GM19023 (cell line): ENCODE data around the gene PTGDS.

Experiments
- ATAC-seq: cut with Tn5 transposase; IDR thresholded peaks from one replicate; pipeline ENCODE4 v1.9.1; 2021; ENCODE audit warnings: mild to moderate bottlenecking, moderate library complexity; ENCODE audit not compliant: unreplicated experiment

Gene PTGDS

DNA sequence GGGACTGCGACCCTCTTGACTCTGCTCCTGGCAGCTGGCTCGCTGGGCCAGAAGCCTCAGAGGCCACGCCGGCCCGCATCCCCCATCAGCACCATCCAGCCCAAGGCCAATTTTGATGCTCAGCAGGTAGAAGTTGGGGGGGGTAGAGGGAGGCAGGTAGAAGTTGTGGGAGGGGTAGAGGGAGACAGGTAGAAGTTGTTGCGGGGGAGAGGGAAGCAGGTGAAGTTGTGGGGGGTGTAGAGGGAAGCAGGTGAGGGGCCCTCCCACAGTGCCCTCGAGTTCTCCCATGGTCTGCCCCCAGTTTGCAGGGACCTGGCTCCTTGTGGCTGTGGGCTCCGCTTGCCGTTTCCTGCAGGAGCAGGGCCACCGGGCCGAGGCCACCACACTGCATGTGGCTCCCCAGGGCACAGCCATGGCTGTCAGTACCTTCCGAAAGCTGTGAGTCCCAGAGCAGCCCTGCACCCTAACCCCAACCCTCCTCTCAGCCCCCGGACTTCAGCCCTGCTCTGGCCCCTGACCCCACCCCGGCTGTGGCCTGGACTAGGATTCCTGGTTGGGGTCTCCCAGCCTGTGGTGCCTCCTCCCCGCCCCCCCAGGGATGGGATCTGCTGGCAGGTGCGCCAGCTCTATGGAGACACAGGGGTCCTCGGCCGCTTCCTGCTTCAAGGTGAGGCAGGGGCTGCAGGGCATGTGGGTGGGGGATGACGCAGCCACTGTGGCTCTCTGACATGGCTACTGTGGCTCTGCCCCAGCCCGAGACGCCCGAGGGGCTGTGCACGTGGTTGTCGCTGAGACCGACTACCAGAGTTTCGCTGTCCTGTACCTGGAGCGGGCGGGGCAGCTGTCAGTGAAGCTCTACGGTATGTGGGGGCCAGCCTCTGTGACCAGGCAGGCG, 31.7 kb upstream of the PTGDS start:
- ATAC-seq, result no peak

DNA sequence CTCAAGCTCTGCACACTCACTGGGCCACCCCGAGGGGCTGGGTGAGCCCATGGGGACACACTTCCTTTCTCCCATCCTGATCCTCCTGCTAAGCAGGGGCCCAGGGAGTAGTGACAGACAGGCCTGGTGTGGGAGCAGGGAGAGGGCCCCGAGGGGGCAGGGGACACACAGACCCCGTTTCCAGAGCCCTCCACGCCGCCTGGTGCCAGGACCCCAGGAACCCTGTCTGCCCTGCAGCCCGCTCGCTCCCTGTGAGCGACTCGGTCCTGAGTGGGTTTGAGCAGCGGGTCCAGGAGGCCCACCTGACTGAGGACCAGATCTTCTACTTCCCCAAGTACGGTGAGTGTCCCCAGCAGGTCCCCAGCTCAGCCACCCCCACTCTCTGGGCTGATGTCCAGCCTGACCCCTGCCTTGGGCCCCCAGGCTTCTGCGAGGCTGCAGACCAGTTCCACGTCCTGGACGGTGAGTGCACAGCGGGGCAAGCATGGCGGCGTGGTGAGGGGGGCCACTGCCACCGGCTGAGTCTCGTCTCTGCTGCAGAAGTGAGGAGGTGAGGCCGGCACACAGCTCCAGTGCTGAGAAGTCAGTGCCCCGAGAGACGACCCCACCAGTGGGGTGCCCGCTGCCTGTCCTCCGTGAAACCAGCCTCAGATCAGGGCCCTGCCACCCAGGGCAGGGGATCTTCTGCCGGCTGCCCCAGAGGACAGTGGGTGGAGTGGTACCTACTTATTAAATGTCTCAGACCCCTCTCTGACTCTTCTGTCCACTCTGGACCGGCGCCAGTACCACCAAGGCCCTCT, 30.9 kb upstream of the PTGDS start:
- no peak for ATAC-seq

DNA sequence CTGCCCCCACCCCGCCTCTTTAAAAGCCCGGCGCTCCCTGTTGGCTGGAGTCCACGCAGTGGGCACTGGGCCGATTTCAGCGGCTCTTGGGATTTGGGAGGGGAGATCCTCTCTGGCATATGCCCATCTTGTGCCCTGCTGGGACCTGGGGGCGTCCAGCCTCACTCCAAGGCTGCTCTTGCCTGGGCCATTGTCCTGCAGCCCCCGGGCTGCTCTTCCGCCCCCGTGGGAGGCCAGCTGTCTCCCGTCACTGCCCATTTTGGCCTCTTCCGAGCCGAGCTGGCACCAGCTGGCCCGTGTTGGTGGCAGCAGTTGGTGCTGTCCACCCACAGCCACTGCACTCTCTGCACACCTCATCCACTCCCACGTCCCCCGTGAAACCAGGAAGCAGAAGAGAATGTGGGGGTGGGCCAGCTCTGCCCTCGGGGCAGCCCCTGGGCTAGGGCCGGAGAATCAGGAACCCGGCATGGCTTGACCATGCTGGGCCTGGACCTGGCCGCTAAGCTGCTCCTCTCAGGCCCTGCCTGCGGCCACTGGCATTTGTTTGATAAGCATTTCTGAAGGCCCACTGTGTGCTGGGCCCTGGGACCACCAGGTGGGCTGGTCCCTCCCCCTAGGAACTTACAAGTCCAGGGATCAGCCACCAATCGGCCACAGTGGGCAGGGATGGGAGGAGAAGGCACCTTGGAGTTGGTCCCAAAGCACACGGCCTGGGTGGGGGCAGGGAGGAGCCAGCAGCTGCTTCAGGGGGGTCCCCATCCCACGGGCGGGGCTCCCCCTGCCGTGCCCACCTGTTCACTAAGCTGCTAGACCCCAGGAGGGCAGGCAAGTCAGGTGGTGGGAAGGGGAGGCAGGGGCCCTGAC, 30.0 kb upstream of the PTGDS start:
- no peak for ATAC-seq

DNA sequence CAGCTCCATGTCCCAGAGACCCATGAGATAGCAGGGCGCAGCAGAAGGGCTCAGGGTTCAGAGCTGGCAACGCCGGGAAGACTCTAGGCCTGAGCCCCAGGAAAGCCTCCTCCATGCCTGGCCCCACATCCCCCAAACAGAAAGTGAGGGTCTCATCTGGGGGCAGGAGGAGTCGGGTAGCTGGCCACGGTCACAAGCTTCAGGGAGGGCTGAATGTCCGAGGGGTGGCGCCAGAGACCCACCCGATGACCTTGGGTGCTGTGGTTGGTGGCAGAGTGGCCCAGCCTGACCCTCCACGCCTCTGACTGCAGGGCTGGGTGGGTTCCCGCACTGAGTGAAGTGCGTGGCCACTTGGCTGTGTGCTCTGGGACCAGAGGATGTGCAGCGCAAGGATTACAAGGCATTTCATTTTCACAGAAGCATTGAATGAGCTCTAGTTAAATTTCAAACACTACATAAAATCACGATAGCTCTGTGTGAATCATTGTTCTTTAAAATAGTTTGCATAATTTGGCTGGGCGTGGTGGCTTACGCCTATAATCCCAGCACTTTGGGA, 29.3 kb upstream of the PTGDS start:
- ATAC-seq, result no peak

DNA sequence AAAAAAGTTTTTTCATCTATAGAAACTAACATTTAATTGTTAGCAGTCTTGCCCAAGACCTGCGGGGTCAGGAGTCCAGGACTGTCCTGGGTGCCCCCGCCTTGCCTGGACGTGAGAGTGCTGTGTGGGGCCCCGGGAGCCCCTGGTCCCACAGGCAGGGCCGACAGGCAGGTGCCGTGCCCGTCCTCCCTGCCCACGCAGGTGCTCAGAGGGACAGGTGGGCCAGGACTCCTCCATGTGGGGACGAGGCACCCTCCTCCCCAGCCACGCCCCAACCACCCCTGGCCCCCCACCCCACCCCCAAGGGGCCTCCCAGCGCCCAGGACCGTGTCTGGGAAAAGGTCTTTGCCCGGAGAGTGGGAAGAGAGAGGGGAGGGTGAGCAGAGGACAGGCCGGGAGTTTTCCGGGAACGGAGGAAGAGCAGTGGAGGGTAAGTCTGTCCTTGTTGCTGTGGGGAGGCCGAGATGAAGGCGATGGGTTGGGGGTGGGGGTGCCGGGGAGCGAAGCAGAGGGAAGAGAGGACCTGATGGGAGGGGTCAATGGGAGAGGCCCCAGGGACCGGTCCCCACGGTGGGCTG, 28.0 kb upstream of the PTGDS start:
- ATAC-seq, result no peak

DNA sequence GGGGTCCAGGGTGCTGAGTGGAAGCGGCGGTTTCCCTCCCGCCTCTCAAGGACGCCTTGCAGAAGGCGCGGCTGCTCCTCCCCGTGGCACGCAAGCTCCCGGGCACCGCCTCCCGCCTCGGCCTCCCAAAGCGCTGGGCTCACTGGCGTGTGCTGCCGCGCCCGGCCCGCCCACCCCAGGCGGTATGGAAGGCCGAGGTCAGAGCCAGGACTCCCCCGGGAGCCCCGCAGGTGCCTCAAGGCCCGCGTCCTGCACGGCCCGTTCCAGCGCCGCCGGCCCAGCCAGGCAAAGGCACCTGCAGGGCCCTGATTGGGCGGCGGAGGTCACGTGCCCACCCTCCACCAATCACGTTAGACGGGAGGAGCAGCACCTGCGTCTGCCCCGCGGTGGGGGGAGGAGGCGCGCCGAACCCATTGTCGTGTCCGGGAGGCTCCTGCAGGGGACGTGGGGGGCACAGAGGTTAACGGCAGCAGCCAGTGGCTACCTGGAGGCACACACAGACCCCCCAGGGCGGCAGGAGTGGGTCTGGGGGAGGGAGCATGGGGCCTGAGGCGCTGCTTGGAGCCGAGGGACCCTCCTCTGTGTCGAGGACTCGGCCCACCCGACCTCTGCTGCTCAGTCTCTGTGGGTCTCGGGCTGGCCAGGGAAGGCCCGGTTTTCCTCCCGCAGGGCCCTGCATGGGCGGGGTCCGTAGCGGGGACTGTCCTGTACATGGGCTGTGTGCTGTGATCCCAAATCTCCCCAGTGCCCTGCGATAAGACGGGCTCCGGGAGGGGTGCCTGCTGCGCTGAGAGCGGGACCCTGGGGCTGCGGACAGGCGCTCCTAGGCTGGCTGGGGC, 27.3 kb upstream of the PTGDS start:
- peak; percentile 89 for ATAC-seq

DNA sequence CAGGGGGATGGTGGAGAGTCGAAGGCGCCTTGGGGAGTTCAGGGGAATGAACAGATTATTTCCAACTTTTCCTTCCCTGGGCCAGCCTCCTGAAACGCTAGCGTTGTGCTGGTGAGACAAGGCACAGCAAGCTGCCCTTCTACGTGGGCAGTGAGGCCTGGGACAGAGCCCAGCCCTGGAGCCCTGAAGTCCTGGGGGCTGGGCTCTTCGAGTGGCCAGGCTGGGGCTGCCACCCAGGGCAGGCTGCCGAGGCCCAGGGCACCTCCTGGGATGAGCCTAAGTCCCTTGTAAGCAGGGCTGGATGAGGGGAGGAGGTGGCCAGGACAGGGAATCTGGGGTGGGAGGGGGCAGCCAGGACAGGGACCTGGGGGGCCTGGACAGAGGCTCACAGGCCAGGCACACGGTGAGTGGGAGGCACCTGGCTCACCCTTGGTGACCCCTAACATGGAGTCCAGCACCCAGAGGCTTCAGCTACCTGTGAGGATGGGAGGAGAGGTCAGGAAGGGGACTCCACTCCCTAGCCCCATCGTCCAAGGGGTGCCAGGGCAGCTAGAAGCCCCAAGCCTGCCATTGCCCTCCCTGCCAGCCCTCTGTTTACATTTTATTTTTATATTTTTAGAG, 26.5 kb upstream of the PTGDS start:
- ATAC-seq, result no peak

DNA sequence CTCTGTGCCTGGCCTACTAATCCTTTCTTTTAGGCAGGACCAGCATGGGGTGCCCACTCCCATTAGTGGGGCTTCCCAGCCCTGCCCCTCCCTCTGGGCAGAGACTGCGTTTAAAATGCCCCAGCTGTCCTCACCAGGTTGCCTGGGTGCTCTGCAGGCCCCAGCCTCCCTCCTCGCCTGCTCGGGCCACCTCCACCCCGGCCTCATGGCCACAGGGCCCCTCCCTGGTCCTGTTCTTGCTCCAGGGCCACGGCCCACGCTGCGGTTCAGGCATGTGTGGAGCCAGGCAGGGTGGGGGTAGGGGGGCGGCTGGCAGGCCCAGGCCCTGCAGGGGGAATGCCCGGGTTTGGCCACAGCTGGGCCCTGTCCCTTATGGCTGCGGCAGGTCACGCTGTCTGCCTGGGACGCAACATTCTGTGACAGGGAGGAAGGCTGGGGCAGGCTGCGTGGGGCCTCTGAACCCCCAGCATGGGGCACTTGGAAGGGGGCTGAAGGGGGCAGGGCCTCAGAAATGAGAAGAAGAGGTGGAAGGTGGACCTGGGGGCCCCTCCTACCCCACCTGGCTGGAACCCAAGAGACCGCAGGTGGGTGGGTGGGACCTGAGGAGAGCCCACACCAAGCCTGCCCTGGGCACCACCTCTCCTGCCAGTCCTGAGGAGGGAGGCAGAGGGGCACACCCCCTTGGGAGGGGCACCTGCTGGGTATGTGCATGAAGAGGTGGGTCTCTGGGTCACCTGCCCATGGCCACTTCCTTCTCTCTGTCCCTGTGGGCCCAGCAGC, 25.6 kb upstream of the PTGDS start, which contains the start of gene LCN12:
TSS of gene LCN12 (plus strand) at position 733 of the 780 bp plus-strand sequence. CDS start 55 bp downstream, outside the sequence.
- no peak for ATAC-seq

DNA sequence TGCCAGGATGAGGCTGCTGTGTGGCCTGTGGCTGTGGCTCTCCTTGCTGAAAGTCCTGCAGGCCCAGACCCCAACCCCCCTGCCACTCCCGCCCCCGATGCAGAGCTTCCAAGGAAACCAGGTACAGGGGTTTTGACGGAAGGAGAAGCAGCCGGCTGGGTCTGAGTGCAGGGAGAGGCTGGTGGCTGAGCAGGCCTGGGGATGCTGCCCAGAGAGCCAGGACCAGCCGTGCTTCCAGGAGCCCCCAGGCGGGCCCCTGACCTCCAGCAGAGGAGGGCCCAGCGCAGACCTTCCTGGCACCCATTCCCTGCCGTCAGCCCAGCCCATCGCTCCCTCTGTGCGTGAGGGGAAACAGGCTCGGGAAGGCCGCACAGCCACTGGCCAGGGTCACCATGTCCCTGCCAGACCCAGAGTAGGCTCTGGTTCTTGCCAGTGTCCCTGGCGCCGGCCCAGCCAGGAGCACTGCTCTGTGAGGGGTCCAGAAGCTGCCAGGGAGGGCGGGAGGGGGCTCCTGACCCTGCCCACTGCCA, 24.9 kb upstream of the PTGDS start:
- no peak for ATAC-seq

DNA sequence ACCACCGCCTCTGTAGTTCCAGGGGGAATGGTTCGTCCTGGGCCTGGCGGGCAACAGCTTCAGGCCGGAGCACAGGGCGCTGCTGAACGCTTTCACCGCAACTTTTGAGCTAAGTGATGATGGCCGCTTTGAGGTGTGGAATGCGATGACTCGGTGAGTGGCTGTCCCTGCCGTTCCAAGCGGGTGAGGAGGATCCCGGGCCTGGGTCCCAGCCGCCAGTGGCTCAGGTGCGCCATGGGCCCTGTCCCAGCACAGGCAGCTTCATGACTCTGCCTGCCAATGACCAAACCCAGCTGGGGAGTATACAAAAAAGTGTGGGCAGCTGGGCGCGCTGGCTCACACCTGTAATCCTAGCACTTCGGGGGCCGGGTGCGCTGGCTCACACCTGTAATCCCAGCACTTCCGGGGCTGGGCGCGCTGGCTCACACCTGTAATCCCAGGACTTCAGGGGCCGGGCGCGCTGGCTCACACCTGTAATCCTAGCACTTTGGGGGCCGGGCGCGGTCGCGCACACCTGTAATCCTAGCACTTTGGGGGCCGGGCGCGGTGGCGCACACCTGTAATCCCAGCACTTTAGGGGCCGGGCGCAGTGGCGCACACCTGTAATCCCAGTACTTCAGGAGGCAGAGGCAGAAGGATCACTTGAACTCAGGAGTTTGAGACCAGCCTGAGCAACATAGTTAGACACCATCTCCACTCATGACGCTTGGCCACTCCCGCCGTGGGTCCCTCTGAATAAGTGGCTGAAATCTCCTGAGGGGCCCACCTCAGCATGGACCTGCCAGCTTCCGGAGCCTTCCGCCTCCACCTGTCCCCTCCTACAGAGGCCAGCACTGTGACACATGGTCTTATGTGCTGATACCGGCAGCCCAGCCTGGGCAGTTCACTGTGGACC, 24.2 kb upstream of the PTGDS start:
- no peak for ATAC-seq

DNA sequence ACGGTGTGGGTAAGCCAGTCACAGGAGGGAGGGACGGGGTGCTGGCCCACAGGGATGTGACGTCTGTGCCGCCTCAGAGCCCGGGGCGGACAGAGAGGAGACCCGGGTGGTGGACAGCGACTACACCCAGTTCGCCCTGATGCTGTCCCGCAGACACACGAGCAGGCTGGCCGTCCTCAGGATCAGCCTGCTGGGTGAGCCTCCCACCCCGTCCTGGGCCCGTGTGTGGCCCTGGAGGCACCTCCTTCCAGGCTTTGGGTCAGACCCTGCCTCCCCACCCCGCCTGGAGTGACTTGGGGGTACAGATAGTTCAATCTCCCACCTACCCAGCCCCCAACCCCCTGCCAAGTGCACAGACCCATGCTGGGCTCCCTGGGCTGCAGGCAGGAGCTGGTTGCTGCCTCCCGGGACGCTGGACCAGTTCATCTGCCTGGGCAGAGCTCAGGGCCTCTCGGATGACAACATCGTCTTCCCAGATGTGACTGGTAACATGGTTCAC, 23.5 kb upstream of the PTGDS start:
- no peak for ATAC-seq

DNA sequence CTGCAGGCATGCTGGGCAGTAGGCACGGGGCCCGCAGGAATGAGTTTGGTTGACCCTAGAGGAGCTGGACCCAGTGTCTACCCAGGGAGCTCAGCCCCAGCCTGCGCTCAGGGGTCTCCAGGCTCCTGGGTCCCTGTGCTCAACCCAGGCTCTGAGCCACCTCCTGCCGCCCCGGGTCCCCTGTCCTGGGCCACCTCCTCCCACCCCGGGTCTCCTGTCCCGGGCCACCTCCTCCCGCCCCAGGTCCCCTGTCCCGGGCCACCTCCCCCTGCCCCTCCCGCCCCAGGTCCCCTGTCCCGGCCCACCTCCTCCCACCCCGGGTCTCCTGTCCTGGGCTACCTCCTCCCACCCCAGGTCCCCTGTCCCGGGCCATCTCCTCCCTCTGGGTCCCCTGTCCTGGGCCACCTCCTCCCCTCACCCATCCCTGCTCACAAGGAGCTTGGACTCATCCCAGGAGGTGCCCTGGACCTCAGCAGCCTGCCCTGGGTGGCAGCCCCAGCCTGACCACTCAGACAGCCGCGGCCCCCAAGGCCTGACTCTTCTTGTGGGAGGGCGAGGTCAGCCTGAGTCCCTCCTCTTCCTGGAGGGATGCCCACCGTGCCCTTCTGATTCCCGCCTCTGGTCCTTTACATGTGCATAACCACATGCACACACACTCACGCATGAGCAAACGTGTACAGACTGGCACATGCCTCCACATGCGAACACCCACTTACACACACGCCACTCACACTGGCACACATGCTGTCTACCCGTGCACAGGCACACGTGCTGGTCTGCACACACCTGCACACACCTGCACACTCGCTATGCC, 22.8 kb upstream of the PTGDS start:
- no peak for ATAC-seq

DNA sequence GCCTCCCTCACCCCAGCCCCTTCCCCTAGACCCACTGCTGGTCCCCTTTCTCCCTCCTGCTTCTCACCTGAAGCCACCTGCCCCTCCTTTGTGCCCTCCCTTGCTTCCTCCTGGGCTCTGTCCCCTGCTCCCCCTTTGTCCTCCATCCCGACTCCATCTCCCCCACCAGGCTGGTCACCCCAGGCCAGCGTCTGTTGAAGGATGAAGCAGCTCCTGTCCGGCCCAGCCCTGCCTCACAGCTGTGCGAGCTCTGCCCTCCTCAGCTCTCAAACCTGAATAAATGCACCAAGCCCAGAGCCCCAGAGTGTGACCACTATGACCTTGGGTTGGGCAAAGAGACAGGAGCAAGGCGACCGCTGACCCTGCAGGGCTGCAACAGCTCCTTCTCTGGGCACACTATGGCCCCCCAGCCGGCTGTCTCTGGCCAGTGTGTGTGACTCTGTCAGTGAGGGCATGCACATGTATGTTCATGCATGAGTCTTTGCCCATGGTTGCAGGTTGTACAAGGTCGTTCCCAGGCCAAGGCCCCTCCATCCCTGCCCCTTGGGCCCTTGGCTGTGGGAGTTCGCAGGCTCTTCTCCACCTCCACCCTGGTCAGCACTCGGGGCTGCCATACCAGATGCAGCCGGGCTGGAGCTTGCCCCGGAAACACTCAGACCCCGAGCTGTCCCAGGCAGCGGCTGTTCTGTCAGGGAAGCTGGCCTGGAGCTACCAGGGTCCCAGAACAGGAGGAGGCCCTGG, 21.9 kb upstream of the PTGDS start:
- no peak for ATAC-seq

DNA sequence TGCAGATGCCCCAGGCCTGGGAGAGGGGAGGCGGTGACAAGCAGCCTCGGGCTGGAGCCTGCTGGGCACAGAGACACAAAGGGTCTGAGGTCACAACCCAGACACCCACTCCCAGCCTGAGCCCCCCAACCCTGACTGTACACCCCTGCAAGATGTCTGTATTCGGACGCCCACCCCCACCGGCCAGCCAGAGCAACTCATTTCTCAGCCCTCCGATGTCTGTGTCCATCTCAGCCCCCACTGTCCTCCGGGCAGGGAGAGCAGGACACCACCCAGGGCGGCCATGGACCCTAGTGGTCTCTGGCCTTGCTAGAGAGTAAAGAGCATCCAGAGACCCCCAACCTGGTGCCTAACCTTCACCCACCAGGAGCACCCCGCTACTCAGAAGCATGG, 21.4 kb upstream of the PTGDS start:
- ATAC-seq, result no peak

DNA sequence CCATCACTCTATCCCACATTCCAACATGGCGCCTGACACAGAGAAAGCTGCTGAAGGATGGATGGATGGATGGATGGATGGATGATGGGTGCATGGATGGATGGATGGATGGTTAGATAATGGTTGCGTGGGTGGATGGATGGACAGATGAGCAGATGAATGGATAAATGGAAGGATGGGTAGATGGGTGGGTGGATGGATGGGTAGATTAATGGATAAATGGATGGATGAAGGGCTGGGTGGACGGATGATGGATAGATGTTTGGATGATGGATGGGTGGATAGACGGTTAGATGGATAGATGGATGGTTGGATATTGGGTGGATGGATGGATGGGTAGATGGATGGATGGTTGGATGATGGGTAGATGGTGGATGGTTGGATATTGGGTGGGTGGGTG, 20.7 kb upstream of the PTGDS start:
- ATAC-seq, result no peak
